ENCODE measurements around the gene USP30. TPM values are rescaled to one million over a fixed set of nuclear protein-coding genes. Genes with fewer than 3 reads are reported as not detected.

USP30 gene
- total RNA-seq, 1 experiment from 2014 or later = 6.9 TPM

GRCh38 chr12:109089683-109090082 lies 37.3 kb downstream of the USP30 start:
- no peak for ATAC-seq
- peaks cover 23% of the 10 kb centered on the region; the same call in 1 of the 2 replicates for H3K36me3 Mint-ChIP-seq
- peaks cover 14% of the 10 kb centered on the region for H3K4me1 Mint-ChIP-seq
- no peak overlapping the region for H3K4me3 Mint-ChIP-seq
- H3K27ac Mint-ChIP-seq = no peak overlapping the region
- no peak for TF ChIP-seq AFF4 (CRISPR knock-in tag; IDR thresholded peaks at IDR 0.05; ENCODE audit: borderline replicate concordance)
- TF ChIP-seq E2F4 (CRISPR knock-in tag; IDR thresholded peaks at IDR 0.05; ENCODE audit: borderline replicate concordance, low read depth) = no peak
- TF ChIP-seq USF2 (CRISPR knock-in tag; IDR thresholded peaks at IDR 0.05) = no peak
- POLR2A ChIA-PET = interaction anchor here (0.7 kb wide), 1 partner anchor 374 kb away, joined by 3 read pairs; no protein-coding TSS in a partner anchor
- peaks cover 12% of the 10 kb centered on the region for H3K27me3 Mint-ChIP-seq (ENCODE audit: low read depth)
- no peaks in the 10 kb centered on the region for H3K9me3 Mint-ChIP-seq
- no peak for DNase-seq (ENCODE audit: low spot score)
- CTCF ChIA-PET = no interaction called here

GRCh38 chr12:109092497-109093021 lies 40.2 kb downstream of the USP30 start:
- H3K27ac Mint-ChIP-seq = no peak overlapping the region
- POLR2A ChIA-PET = interaction anchor here (0.6 to 1.4 kb wide), 4 partner anchors 10 to 291 kb away, joined by 3 to 4 read pairs (median 3); no protein-coding TSS in a partner anchor
- TF ChIP-seq GRHL2 (CRISPR knock-in tag; IDR thresholded peaks at IDR 0.05; ENCODE audit: insufficient replicate concordance, severe bottlenecking) (no peak), ZNF423 (CRISPR knock-in tag; IDR thresholded peaks at IDR 0.05) (no peak), IRF2 (CRISPR knock-in tag; IDR thresholded peaks at IDR 0.05; ENCODE audit: borderline replicate concordance, low read depth) (no peak), FOXP4 (CRISPR knock-in tag; IDR thresholded peaks at IDR 0.05) (no peak), ZNF671 (CRISPR knock-in tag; IDR thresholded peaks at IDR 0.05) (no peak), GTF2I (CRISPR knock-in tag; conservative IDR thresholded peaks at IDR 0.05) (no peak), ARID4B (CRISPR knock-in tag; IDR thresholded peaks at IDR 0.05; ENCODE audit: borderline replicate concordance) (no peak), PREB (CRISPR knock-in tag; IDR thresholded peaks at IDR 0.05; ENCODE audit: borderline replicate concordance) (no peak), ERG (CRISPR knock-in tag; IDR thresholded peaks at IDR 0.05) (no peak), AFF4 (CRISPR knock-in tag; IDR thresholded peaks at IDR 0.05; ENCODE audit: borderline replicate concordance) (no peak), RORB (CRISPR knock-in tag; IDR thresholded peaks at IDR 0.05) (no peak)

More at GRCh38 chr12:109092497-109093021, 40.2 kb downstream of the USP30 start:
- CTCF ChIA-PET = interaction anchor here (0.7 to 1.2 kb wide), 6 partner anchors 19 to 289 kb away, joined by 3 to 6 read pairs (median 3); partner anchors contain the start of gene USP30
- no peak for DNase-seq (ENCODE audit: low spot score)
- Mint-ChIP-seq H3K4me1 (peaks cover 14% of the 10 kb centered on the region), H3K27me3 (ENCODE audit: low read depth) (peaks cover 12% of the 10 kb centered on the region), H3K9me3 (no peaks in the 10 kb centered on the region), H3K4me3 (peak overlapping the region; percentile 59), H3K36me3 (peaks cover 19% of the 10 kb centered on the region; the same call in 1 of the 2 replicates)
- no peak for ATAC-seq

Data from WTC11 (cell line).